Kidney (tissue), 14 donors: ENCODE data around the gene PDE6B. TPM values are rescaled to one million over a fixed set of nuclear protein-coding genes. Genes with fewer than 3 reads are reported as not detected.

ENCODE experiments used
- DNase-seq, 5 donors: peaks; one replicate each; pipeline ENCODE4 v3.0.0-alpha.2; 2013 to 2020
- FAIRE-seq: peaks from 2 replicates; lab custom pipeline; 2012; peaks lifted over from hg19 to GRCh38; lab: Jason Lieb, UNC
- H3K27ac ChIP-seq, 2 donors: one replicate each; pipeline ENCODE4 v1.7.0; 2013; ENCODE audit warnings: low read depth in 2 of 2, low read length in 2 of 2, inconsistent platforms in 1 of 2
- H3K27me3 ChIP-seq: one replicate; pipeline ENCODE4 v1.7.1; 2013; ENCODE audit warnings: low read length, inconsistent platforms; ENCODE audit not compliant: control insufficient read depth, insufficient read depth
- H3K36me3 ChIP-seq, 3 donors: one replicate each; pipeline versions ENCODE4 v1.7.0 to v1.7.1; 2013; ENCODE audit warnings: low read length in 3 of 3, control low read depth in 1 of 3, inconsistent platforms in 1 of 3; ENCODE audit not compliant: insufficient read depth in 3 of 3, control insufficient read depth in 2 of 3
- H3K4me1 ChIP-seq, 3 donors: one replicate each; pipeline versions ENCODE4 v1.7.0 to v1.7.1; 2013; ENCODE audit warnings: low read length in 3 of 3, inconsistent platforms in 1 of 3, low read depth in 1 of 3; ENCODE audit not compliant: control insufficient read depth in 2 of 3, insufficient read depth in 2 of 3
- H3K4me3 ChIP-seq, 3 donors: one replicate each; pipeline versions ENCODE4 v1.7.0 to v1.8.1; 2013; ENCODE audit warnings: low read length in 3 of 3, control low read depth in 1 of 3, inconsistent platforms in 1 of 3
- H3K9ac ChIP-seq, 3 donors: one replicate each; pipeline versions ENCODE4 v1.7.0 to v1.7.1; 2013; ENCODE audit warnings: low read length in 3 of 3, control low read depth in 1 of 3, inconsistent platforms in 1 of 3
- H3K9me3 ChIP-seq, 3 donors: one replicate each; pipeline versions ENCODE4 v1.7.0 to v1.7.1; 2013; ENCODE audit warnings: low read length in 3 of 3, control low read depth in 1 of 3, inconsistent platforms in 1 of 3; ENCODE audit not compliant: control insufficient read depth in 2 of 3, insufficient read depth in 1 of 3
- CTCF ChIP-seq: IDR thresholded peaks from 3 replicates; pipeline ENCODE4 v1.5.1; 2012; ENCODE audit warnings: mild to moderate bottlenecking, moderate library complexity, borderline replicate concordance; ENCODE audit not compliant: insufficient read depth; ENCODE audit errors: extremely low read depth
- intact Hi-C: fragments of 100-400 bp; cut with DNase I; formaldehyde crosslinking; loops from one replicate; pipeline ENCODE4 v1.11.1; 2022
- polyA plus RNA-seq: library from polyadenylated mRNA; stranded (reverse); fragments of 350-450 nt; fragmentation: Illumina TruSeq; extraction: RNeasy Lipid Tissue Mini Kit (QIAGEN cat#74804); gene quantifications from one replicate; pipeline ENCODE4 v1.2.3, GENCODE V29; 2014; ENCODE audit warnings: low read depth, low replicate concordance; ENCODE audit not compliant: insufficient read depth
- total RNA-seq: library from RNA; stranded (reverse); fragmentation: NEBNext Ultra II Directional; extraction: Animal tissue kit (Norgen Biotek cat#: 25700); gene quantifications from one replicate; pipeline ENCODE4 v1.2.1, GENCODE V29; 2021
- donor health status: control.
- donor health status: control.
- donor health status: control.
- donor health status: control.
- donor health status: control.
- donor health status: DM: yes; HTN: yes; CAD: no.
- donor health status: Normal renal cell carcinoma (clear cell type).

Gene PDE6B
- total and polyA plus RNA-seq, 2 donors from 2014 or later: 10.7 to 10.8 TPM

DNA sequence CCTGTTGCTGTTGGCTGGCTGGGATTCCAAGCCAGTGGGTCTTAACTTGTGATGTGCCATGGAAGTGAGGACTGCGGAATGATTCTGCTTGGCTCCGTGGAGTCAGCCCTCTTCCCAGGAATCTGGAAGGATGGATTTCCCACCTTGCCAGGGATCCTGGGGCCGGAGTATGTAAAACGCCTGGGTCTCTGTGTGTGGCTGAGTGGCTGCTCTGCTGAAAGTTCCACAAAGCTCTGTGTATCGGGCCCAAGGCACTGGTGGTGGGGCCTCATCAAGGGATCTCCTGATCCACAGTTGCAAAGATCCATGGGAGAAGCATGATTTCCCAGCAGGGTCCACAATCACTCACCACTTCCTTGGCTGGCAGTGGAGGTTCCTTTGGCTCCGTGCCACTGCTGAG lies 25.2 kb upstream of the PDE6B start:
- Histone ChIP-seq H3K9ac (no peak overlapping the region), H3K27me3 (no peaks in the 10 kb centered on the region), H3K27ac (no peak overlapping the region), H3K4me3 (no peak overlapping the region), H3K4me1 (no peaks in the 10 kb centered on the region), H3K9me3 (no peaks in the 10 kb centered on the region), H3K36me3 (no peaks in the 10 kb centered on the region)
- intact Hi-C loops: no loop called here
- FAIRE-seq: no peak
- DNase-seq: no peak
- TF ChIP-seq CTCF: no peak

- no peak overlapping the region for H3K4me3 ChIP-seq
- TF ChIP-seq CTCF: no peak
- no peaks in the 10 kb centered on the region for H3K9me3 ChIP-seq
- FAIRE-seq (no peak), DNase-seq (no peak)
- no peaks in the 10 kb centered on the region for H3K27me3 ChIP-seq
- no peak overlapping the region for H3K27ac ChIP-seq
- no peaks in the 10 kb centered on the region for H3K36me3 ChIP-seq
- intact Hi-C loops: no loop called here
- H3K4me1 ChIP-seq: no peaks in the 10 kb centered on the region
- no peak overlapping the region for H3K9ac ChIP-seq
These were observed 24.4 kb upstream of the PDE6B start for GRCh38 chr4:600850-601515.

GRCh38 chr4:601612-602558 lies 23.5 kb upstream of the PDE6B start:
- Histone ChIP-seq H3K4me3 (no peak overlapping the region), H3K27me3 (no peaks in the 10 kb centered on the region), H3K36me3 (no peaks in the 10 kb centered on the region), H3K9me3 (no peaks in the 10 kb centered on the region), H3K9ac (no peak overlapping the region), H3K27ac (no peak overlapping the region), H3K4me1 (no peaks in the 10 kb centered on the region)
- TF ChIP-seq CTCF: no peak
- no peak for FAIRE-seq
- DNase-seq: no peak
- intact Hi-C loops: no loop called here
